Central memory CD8-positive, alpha-beta T cell (primary cell): Measurements from ENCODE around the gene WSCD1.

ENCODE experiments used
- ATAC-seq: fragments of 150-1000 bp; cut with Tn5 transposase; replicated peaks from 2 replicates; pipeline ENCODE4 v1.10.0; 2022; ENCODE audit warnings: mild to moderate bottlenecking, moderate FRiP score, moderate number of reproducible peaks; ENCODE audit not compliant: poor library complexity, severe bottlenecking; ENCODE audit errors: extremely low read depth
- DNase-seq, 2 donors: peaks; one replicate each; pipeline ENCODE4 v3.0.0; 2021; ENCODE audit warnings: low spot score in 2 of 2
- H3K27ac Mint-ChIP-seq: one replicate; pipeline ENCODE4 v1.8.0; 2022; ENCODE audit warnings: low read depth, mild to moderate bottlenecking, moderate library complexity, mixed read lengths
- H3K27me3 Mint-ChIP-seq: one replicate; pipeline ENCODE4 v1.8.0; 2022; ENCODE audit warnings: mixed read lengths
- H3K36me3 Mint-ChIP-seq: one replicate; pipeline ENCODE4 v1.8.0; 2022; ENCODE audit warnings: mild to moderate bottlenecking, moderate library complexity, mixed read lengths; ENCODE audit not compliant: insufficient read depth
- H3K4me1 Mint-ChIP-seq: one replicate; pipeline ENCODE4 v1.8.0; 2022; ENCODE audit warnings: mixed read lengths
- H3K4me3 Mint-ChIP-seq: one replicate; pipeline ENCODE4 v1.8.0; 2022; ENCODE audit warnings: mild to moderate bottlenecking, moderate library complexity, mixed read lengths
- H3K9me3 Mint-ChIP-seq: one replicate; pipeline ENCODE4 v1.8.0; 2022; ENCODE audit warnings: mixed read lengths

Gene WSCD1

GRCh38 chr17:6094453-6094852 lies 24.3 kb downstream of the WSCD1 start:
- ATAC-seq = no peak
- H3K4me1 Mint-ChIP-seq = no peaks in the 10 kb centered on the region
- H3K27ac Mint-ChIP-seq = no peak overlapping the region
- peaks cover 33% of the 10 kb centered on the region for H3K27me3 Mint-ChIP-seq
- peaks cover 3% of the 10 kb centered on the region for H3K36me3 Mint-ChIP-seq
- no peaks in the 10 kb centered on the region for H3K9me3 Mint-ChIP-seq
- no peak overlapping the region for H3K4me3 Mint-ChIP-seq
- DNase-seq = no peak

GRCh38 chr17:6094926-6095325 lies 24.7 kb downstream of the WSCD1 start:
- Mint-ChIP-seq H3K9me3 (no peaks in the 10 kb centered on the region), H3K4me3 (no peak overlapping the region), H3K4me1 (no peaks in the 10 kb centered on the region), H3K27me3 (peaks cover 33% of the 10 kb centered on the region), H3K27ac (no peak overlapping the region), H3K36me3 (peaks cover 3% of the 10 kb centered on the region)
- no peak for ATAC-seq
- no peak for DNase-seq

- no peak overlapping the region for H3K27ac Mint-ChIP-seq
- no peak for ATAC-seq
- DNase-seq = no peak
- no peaks in the 10 kb centered on the region for H3K4me1 Mint-ChIP-seq
- peaks cover 3% of the 10 kb centered on the region for H3K36me3 Mint-ChIP-seq
- no peaks in the 10 kb centered on the region for H3K9me3 Mint-ChIP-seq
- H3K4me3 Mint-ChIP-seq = no peak overlapping the region
- H3K27me3 Mint-ChIP-seq = peaks cover 33% of the 10 kb centered on the region
These were observed 25.3 kb downstream of the WSCD1 start for GRCh38 chr17:6095501-6095900.

- H3K27ac Mint-ChIP-seq = no peak overlapping the region
- DNase-seq = no peak
- H3K36me3 Mint-ChIP-seq = peaks cover under 1% of the 10 kb centered on the region
- no peaks in the 10 kb centered on the region for H3K9me3 Mint-ChIP-seq
- H3K27me3 Mint-ChIP-seq = peaks cover 41% of the 10 kb centered on the region
- ATAC-seq = no peak
- H3K4me1 Mint-ChIP-seq = no peaks in the 10 kb centered on the region
- no peak overlapping the region for H3K4me3 Mint-ChIP-seq
These were observed 26.2 kb downstream of the WSCD1 start for GRCh38 chr17:6096201-6097004.

- no peaks in the 10 kb centered on the region for H3K4me1 Mint-ChIP-seq
- no peaks in the 10 kb centered on the region for H3K9me3 Mint-ChIP-seq
- H3K27ac Mint-ChIP-seq = no peak overlapping the region
- no peak overlapping the region for H3K4me3 Mint-ChIP-seq
- DNase-seq (no peak), ATAC-seq (no peak)
- H3K27me3 Mint-ChIP-seq = peaks cover 44% of the 10 kb centered on the region
- H3K36me3 Mint-ChIP-seq = no peaks in the 10 kb centered on the region
These were observed 26.8 kb downstream of the WSCD1 start for GRCh38 chr17:6097005-6097279.

- Mint-ChIP-seq H3K27me3 (peaks cover 39% of the 10 kb centered on the region), H3K9me3 (no peaks in the 10 kb centered on the region), H3K27ac (no peak overlapping the region), H3K4me1 (no peaks in the 10 kb centered on the region), H3K36me3 (no peaks in the 10 kb centered on the region), H3K4me3 (no peak overlapping the region)
- no peak for ATAC-seq
- DNase-seq = no peak
These were observed 28.1 kb downstream of the WSCD1 start for GRCh38 chr17:6098050-6098822.

- H3K9me3 Mint-ChIP-seq = no peaks in the 10 kb centered on the region
- H3K4me1 Mint-ChIP-seq = no peaks in the 10 kb centered on the region
- ATAC-seq = no peak
- H3K27ac Mint-ChIP-seq = no peak overlapping the region
- H3K27me3 Mint-ChIP-seq = peaks cover 37% of the 10 kb centered on the region
- no peak for DNase-seq
- no peak overlapping the region for H3K4me3 Mint-ChIP-seq
- no peaks in the 10 kb centered on the region for H3K36me3 Mint-ChIP-seq
These were observed 28.6 kb downstream of the WSCD1 start for GRCh38 chr17:6098823-6099180.

GRCh38 chr17:6099492-6099891 lies 29.3 kb downstream of the WSCD1 start:
- Mint-ChIP-seq H3K4me3 (no peak overlapping the region), H3K9me3 (no peaks in the 10 kb centered on the region), H3K27me3 (peaks cover 36% of the 10 kb centered on the region), H3K36me3 (no peaks in the 10 kb centered on the region), H3K27ac (no peak overlapping the region), H3K4me1 (no peaks in the 10 kb centered on the region)
- ATAC-seq = no peak
- DNase-seq = no peak

GRCh38 chr17:6100146-6100545 lies 30.0 kb downstream of the WSCD1 start:
- Mint-ChIP-seq H3K4me3 (no peak overlapping the region), H3K4me1 (no peaks in the 10 kb centered on the region), H3K36me3 (no peaks in the 10 kb centered on the region), H3K27me3 (peaks cover 33% of the 10 kb centered on the region), H3K27ac (no peak overlapping the region), H3K9me3 (no peaks in the 10 kb centered on the region)
- ATAC-seq (no peak), DNase-seq (no peak)

GRCh38 chr17:6100891-6101500 lies 30.8 kb downstream of the WSCD1 start:
- H3K9me3 Mint-ChIP-seq = no peaks in the 10 kb centered on the region
- H3K36me3 Mint-ChIP-seq = no peaks in the 10 kb centered on the region
- DNase-seq (no peak), ATAC-seq (no peak)
- no peak overlapping the region for H3K4me3 Mint-ChIP-seq
- no peak overlapping the region for H3K27ac Mint-ChIP-seq
- H3K4me1 Mint-ChIP-seq = no peaks in the 10 kb centered on the region
- H3K27me3 Mint-ChIP-seq = peaks cover 33% of the 10 kb centered on the region

GRCh38 chr17:6101706-6102105 lies 31.5 kb downstream of the WSCD1 start:
- H3K36me3 Mint-ChIP-seq = no peaks in the 10 kb centered on the region
- no peaks in the 10 kb centered on the region for H3K9me3 Mint-ChIP-seq
- DNase-seq (no peak), ATAC-seq (no peak)
- H3K4me1 Mint-ChIP-seq = no peaks in the 10 kb centered on the region
- H3K27me3 Mint-ChIP-seq = peaks cover 39% of the 10 kb centered on the region
- no peak overlapping the region for H3K27ac Mint-ChIP-seq
- H3K4me3 Mint-ChIP-seq = no peak overlapping the region

- H3K27me3 Mint-ChIP-seq = peaks cover 48% of the 10 kb centered on the region
- no peaks in the 10 kb centered on the region for H3K36me3 Mint-ChIP-seq
- no peak for ATAC-seq
- H3K4me1 Mint-ChIP-seq = no peaks in the 10 kb centered on the region
- no peak overlapping the region for H3K4me3 Mint-ChIP-seq
- DNase-seq = no peak
- no peaks in the 10 kb centered on the region for H3K9me3 Mint-ChIP-seq
- no peak overlapping the region for H3K27ac Mint-ChIP-seq
These were observed 32.4 kb downstream of the WSCD1 start for GRCh38 chr17:6102615-6103014.
